ENCODE measurements around the gene STRIP1.

Gene STRIP1

DNA sequence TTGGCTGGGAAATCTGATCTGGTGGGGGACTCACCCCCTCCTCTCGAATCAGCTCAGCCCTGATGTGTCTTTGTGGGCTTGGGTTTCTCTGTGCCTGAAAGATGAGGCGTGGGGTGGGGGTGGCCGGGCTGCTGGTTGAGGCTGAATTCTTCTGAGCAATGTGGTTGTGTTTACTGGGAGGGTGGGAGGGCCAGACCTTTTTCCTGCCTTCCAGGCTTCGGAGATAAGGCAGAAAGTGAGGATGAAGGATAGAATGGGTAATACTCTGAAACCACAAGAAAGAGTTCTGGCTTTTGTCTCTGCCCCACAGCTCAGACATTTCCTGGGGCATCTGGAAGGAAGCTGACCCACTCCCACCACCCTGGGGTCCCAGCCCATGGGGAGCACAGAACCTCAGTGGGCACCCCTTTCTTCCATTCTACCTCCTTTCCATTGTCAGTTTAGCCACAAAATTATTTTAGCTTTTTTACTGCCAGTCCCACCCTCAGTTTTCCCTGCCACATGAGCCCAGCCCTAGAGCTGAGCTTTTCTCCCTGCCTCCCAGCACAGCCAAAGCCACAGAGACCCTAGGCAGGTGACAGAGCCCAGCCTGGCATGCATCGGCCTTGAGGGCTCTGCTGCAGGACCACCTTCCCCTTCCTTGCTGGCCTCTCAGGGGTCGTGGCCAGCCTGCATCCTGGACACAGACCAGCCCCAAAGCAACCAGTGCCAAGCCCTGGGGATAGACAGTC is 24.9 kb downstream of the STRIP1 start:
- Histone ChIP-seq H3K36me3 (ENCODE audit: control insufficient read depth in 1 of 2, insufficient read depth in 2 of 2, low read length in 2 of 2) (peaks cover 29 to 52% of the 10 kb centered on the region in 2 donors), H3K4me1 (ENCODE audit: control insufficient read depth in 1 of 2, insufficient read depth in 2 of 2, low read length in 2 of 2) (peaks cover 15 to 19% of the 10 kb centered on the region in 2 donors), H3K9ac (ENCODE audit: low read depth in 1 of 2, low read length in 2 of 2) (no peak overlapping the region), H3K4me3 (ENCODE audit: low read depth in 1 of 2, low read length in 2 of 2) (no peak overlapping the region), H3K27ac (ENCODE audit: low read depth, low read length) (no peak overlapping the region), H3K27me3 (ENCODE audit: control insufficient read depth in 1 of 2, insufficient read depth in 2 of 2, low read length in 2 of 2) (no peaks in the 10 kb centered on the region), H3K9me3 (ENCODE audit: control insufficient read depth in 1 of 2, low read length in 2 of 2) (no peaks in the 10 kb centered on the region)

DNA sequence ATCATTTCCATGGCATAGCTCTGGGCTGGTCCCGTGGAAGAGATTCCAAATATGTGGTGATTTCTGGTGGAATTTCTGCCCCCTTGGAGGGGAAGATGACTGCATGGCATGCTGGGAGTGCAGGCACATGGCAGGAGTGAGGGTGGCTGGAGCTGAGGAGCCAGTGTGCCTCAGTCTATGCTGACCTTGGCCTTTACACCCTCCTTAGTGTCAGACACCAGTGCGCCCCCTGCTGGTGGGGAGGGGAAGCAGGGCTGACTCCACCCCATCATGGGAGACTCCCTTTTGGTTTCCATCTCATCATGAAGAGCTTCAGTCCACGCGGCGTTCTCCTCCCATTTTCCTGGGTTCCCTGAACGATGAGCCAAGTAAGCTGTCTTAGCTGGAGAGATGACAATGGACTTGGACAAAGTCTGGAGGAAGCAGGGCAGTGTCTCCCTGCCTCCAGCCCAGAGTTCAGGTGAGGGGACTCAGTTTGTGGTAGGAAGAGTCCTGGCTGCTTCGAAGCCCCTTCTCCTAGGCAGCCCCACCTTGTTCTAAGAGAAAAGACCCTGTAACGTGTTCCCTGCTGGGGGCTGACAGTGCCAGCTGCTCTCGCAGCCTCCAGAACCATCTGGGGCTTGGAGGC is 25.7 kb downstream of the STRIP1 start:
- Histone ChIP-seq H3K36me3 (ENCODE audit: control insufficient read depth in 1 of 2, insufficient read depth in 2 of 2, low read length in 2 of 2) (peaks cover 22 to 44% of the 10 kb centered on the region in 2 donors), H3K9me3 (ENCODE audit: control insufficient read depth in 1 of 2, low read length in 2 of 2) (no peaks in the 10 kb centered on the region), H3K27ac (ENCODE audit: low read depth, low read length) (no peak overlapping the region), H3K9ac (ENCODE audit: low read depth in 1 of 2, low read length in 2 of 2) (no peak overlapping the region), H3K4me3 (ENCODE audit: low read depth in 1 of 2, low read length in 2 of 2) (no peak overlapping the region), H3K4me1 (ENCODE audit: control insufficient read depth in 1 of 2, insufficient read depth in 2 of 2, low read length in 2 of 2) (peaks cover 15 to 19% of the 10 kb centered on the region in 2 donors), H3K27me3 (ENCODE audit: control insufficient read depth in 1 of 2, insufficient read depth in 2 of 2, low read length in 2 of 2) (peaks cover 0 to under 1% of the 10 kb centered on the region in 2 donors)

DNA sequence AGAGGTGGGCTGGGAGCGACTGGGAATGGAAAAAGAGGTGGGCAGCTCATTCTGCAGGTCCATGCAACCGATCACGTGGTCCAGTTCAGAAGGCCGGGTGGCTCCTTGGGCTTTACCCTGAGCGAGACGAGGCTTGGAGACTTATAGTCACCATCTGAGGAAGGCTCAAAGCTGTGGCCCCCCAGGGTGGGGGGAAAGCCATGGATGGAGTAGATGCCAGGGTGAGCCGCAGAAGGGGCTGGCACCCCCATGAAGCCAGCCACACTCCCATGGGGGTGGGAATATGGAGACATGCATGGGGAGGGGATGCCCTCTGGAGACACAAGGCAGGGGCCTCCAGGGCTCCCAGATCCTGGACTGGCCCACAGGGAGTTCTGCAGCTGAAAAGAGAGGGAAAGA is 26.2 kb downstream of the STRIP1 start:
- Histone ChIP-seq H3K9ac (ENCODE audit: low read depth in 1 of 2, low read length in 2 of 2) (no peak overlapping the region), H3K27me3 (ENCODE audit: control insufficient read depth in 1 of 2, insufficient read depth in 2 of 2, low read length in 2 of 2) (peaks cover 0 to 6% of the 10 kb centered on the region in 2 donors), H3K4me3 (ENCODE audit: low read depth in 1 of 2, low read length in 2 of 2) (no peak overlapping the region), H3K36me3 (ENCODE audit: control insufficient read depth in 1 of 2, insufficient read depth in 2 of 2, low read length in 2 of 2) (peaks cover 22 to 39% of the 10 kb centered on the region in 2 donors), H3K9me3 (ENCODE audit: control insufficient read depth in 1 of 2, low read length in 2 of 2) (no peaks in the 10 kb centered on the region), H3K27ac (ENCODE audit: low read depth, low read length) (no peak overlapping the region), H3K4me1 (ENCODE audit: control insufficient read depth in 1 of 2, insufficient read depth in 2 of 2, low read length in 2 of 2) (peaks cover 11 to 14% of the 10 kb centered on the region in 2 donors)

DNA sequence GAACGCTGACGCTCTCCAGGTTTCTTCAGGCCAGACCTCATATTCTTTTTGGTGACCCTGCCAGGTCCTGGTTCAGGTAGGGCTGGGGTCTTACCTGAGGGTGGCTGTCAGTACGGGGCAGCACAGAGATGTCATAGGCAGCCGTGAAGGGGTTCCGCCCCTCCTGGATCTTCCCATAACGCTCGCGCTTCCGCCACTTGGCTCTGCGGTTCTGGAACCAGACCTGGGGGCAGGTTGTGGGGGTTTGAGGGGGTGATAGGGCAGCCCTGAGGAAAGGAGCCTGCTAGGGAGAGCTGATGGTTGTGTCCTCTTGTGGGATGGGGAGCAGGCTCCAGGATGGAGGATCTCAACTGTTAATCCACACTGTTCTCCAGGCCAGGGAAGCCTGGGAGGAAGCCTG is 26.9 kb downstream of the STRIP1 start:
- peaks cover 5 to 13% of the 10 kb centered on the region in 2 donors for H3K27me3 ChIP-seq (ENCODE audit: control insufficient read depth in 1 of 2, insufficient read depth in 2 of 2, low read length in 2 of 2)
- H3K4me1 ChIP-seq (ENCODE audit: control insufficient read depth in 1 of 2, insufficient read depth in 2 of 2, low read length in 2 of 2), result peaks cover 7% of the 10 kb centered on the region in 2 donors
- H3K36me3 ChIP-seq (ENCODE audit: control insufficient read depth in 1 of 2, insufficient read depth in 2 of 2, low read length in 2 of 2), result peaks cover 19 to 32% of the 10 kb centered on the region in 2 donors
- no peak overlapping the region for H3K9ac ChIP-seq (ENCODE audit: low read depth in 1 of 2, low read length in 2 of 2)
- no peak overlapping the region for H3K4me3 ChIP-seq (ENCODE audit: low read depth in 1 of 2, low read length in 2 of 2)
- no peak overlapping the region for H3K27ac ChIP-seq (ENCODE audit: low read depth, low read length)
- no peaks in the 10 kb centered on the region for H3K9me3 ChIP-seq (ENCODE audit: control insufficient read depth in 1 of 2, low read length in 2 of 2)

DNA sequence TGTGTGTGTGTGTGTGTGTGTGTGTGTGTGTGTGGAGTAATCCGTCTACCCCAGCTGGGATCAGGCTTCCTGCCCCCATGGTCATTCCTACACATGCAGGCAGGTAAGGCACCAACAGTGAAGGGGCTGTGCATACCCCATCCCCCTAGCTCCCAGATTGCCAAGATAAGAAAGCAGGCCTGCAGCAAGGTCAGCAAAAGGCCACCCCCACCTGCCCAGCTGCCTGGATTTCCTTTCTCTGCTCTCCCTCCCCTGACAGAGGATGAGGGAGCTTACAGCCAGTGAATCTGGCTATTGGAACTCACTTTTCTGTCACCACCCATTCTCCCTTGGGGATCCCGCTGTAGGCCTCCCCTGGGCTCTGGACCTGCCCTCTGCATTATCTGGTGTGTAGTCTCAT is 28.2 kb downstream of the STRIP1 start:
- H3K4me3 ChIP-seq (ENCODE audit: low read depth in 1 of 2, low read length in 2 of 2), result no peak overlapping the region
- H3K36me3 ChIP-seq (ENCODE audit: control insufficient read depth in 1 of 2, insufficient read depth in 2 of 2, low read length in 2 of 2), result peaks cover 8 to 19% of the 10 kb centered on the region in 2 donors
- peaks cover 17 to 23% of the 10 kb centered on the region in 2 donors for H3K27me3 ChIP-seq (ENCODE audit: control insufficient read depth in 1 of 2, insufficient read depth in 2 of 2, low read length in 2 of 2)
- no peak overlapping the region for H3K27ac ChIP-seq (ENCODE audit: low read depth, low read length)
- H3K9ac ChIP-seq (ENCODE audit: low read depth in 1 of 2, low read length in 2 of 2), result no peak overlapping the region
- no peaks in the 10 kb centered on the region for H3K4me1 ChIP-seq (ENCODE audit: control insufficient read depth in 1 of 2, insufficient read depth in 2 of 2, low read length in 2 of 2)
- H3K9me3 ChIP-seq (ENCODE audit: control insufficient read depth in 1 of 2, low read length in 2 of 2), result no peaks in the 10 kb centered on the region

DNA sequence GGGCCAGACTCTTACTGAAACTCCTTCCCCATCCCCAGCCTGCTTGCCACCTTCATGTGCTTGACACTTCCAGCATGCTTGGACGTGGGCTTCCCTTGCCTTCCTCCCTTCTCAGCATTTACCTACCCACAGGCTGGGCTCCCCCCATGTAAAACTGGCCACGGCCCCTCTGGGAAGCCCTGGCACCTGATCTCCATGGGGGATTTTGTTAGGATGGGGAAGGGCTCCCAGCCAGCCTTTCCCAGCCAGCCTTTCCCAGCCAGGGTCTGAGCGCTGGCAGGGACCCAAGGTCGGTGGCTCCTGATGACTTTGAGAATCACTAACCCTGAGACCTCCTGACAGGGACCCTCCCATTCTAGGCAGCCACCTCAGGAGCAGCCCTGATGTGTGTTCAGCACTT is 29.4 kb downstream of the STRIP1 start:
- Histone ChIP-seq H3K9me3 (ENCODE audit: control insufficient read depth in 1 of 2, low read length in 2 of 2) (no peaks in the 10 kb centered on the region), H3K4me3 (ENCODE audit: low read depth in 1 of 2, low read length in 2 of 2) (no peak overlapping the region), H3K36me3 (ENCODE audit: control insufficient read depth in 1 of 2, insufficient read depth in 2 of 2, low read length in 2 of 2) (peaks cover 5 to 9% of the 10 kb centered on the region in 2 donors), H3K27me3 (ENCODE audit: control insufficient read depth in 1 of 2, insufficient read depth in 2 of 2, low read length in 2 of 2) (peaks cover 29 to 35% of the 10 kb centered on the region in 2 donors), H3K27ac (ENCODE audit: low read depth, low read length) (no peak overlapping the region), H3K4me1 (ENCODE audit: control insufficient read depth in 1 of 2, insufficient read depth in 2 of 2, low read length in 2 of 2) (peaks cover 0 to 8% of the 10 kb centered on the region in 2 donors), H3K9ac (ENCODE audit: low read depth in 1 of 2, low read length in 2 of 2) (no peak overlapping the region)

DNA sequence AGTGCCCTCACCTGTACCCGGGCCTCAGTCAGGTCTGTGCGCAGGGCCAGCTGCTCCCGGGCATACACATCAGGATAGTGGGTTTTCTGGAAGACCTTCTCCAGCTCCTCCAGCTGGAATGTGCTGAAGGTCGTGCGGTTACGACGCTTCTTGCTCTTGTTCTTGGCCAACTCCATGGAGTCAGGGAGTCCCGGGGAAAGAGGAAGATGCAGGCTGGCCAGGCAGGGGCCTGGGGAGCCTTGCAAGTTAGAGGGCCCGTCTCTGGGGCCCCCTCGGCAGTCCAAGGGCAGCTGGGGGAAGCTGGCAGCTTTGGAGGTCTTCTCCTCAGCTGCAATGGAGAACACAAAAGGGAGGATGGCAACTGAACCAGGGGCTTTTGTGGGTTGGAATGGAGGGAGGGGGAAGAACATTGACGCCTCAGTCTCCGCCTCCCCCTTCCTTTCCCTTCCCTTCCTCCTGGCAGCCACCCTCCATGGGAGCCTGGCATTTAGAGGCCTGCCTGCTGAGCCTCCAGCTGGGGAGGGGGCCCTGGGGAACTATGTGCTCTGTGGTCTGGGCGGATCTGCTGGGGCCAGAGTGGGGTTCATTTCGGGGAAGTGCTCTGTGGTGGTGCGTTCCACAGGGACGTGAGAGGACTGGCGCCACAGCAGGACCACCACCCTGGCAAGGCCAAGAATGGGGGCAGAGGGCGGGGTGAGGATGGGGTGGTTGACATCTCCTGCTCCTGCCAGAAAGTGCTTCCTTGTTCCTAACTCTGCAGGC is 30.3 kb downstream of the STRIP1 start:
- Histone ChIP-seq H3K9me3 (ENCODE audit: control insufficient read depth in 1 of 2, low read length in 2 of 2) (no peaks in the 10 kb centered on the region), H3K27ac (ENCODE audit: low read depth, low read length) (no peak overlapping the region), H3K36me3 (ENCODE audit: control insufficient read depth in 1 of 2, insufficient read depth in 2 of 2, low read length in 2 of 2) (peaks cover 2 to 3% of the 10 kb centered on the region in 2 donors), H3K9ac (ENCODE audit: low read depth in 1 of 2, low read length in 2 of 2) (no peak overlapping the region), H3K27me3 (ENCODE audit: control insufficient read depth in 1 of 2, insufficient read depth in 2 of 2, low read length in 2 of 2) (peaks cover 38 to 45% of the 10 kb centered on the region in 2 donors), H3K4me1 (ENCODE audit: control insufficient read depth in 1 of 2, insufficient read depth in 2 of 2, low read length in 2 of 2) (peaks cover 5 to 8% of the 10 kb centered on the region in 2 donors), H3K4me3 (ENCODE audit: low read depth in 1 of 2, low read length in 2 of 2) (no peak overlapping the region)

DNA sequence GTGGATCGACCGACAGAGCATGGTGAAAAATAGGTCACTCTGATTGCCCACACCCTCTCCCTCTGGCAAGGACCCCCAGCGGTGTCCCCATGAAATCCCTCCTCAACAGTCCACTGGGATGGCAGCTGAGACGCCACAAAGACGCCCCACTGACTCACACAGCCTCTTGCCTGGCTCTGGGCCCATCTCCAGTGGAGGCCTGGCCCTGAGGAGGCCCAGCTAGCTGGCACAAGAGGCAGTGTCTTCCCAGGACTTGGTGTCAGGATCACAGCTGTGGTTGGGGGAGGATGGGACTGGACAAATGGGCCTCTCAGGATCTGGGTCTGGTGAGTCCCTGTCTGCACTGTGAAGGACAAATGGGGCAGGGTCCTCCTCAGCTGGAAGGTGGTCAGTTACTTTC is 31.4 kb downstream of the STRIP1 start:
- Histone ChIP-seq H3K9ac (ENCODE audit: low read depth in 1 of 2, low read length in 2 of 2) (no peak overlapping the region), H3K36me3 (ENCODE audit: control insufficient read depth in 1 of 2, insufficient read depth in 2 of 2, low read length in 2 of 2) (peaks cover 2% of the 10 kb centered on the region in 2 donors), H3K4me3 (ENCODE audit: low read depth in 1 of 2, low read length in 2 of 2) (no peak overlapping the region), H3K27ac (ENCODE audit: low read depth, low read length) (no peak overlapping the region), H3K9me3 (ENCODE audit: control insufficient read depth in 1 of 2, low read length in 2 of 2) (no peaks in the 10 kb centered on the region), H3K27me3 (ENCODE audit: control insufficient read depth in 1 of 2, insufficient read depth in 2 of 2, low read length in 2 of 2) (peaks cover 46 to 52% of the 10 kb centered on the region in 2 donors), H3K4me1 (ENCODE audit: control insufficient read depth in 1 of 2, insufficient read depth in 2 of 2, low read length in 2 of 2) (peaks cover 6 to 11% of the 10 kb centered on the region in 2 donors)

DNA sequence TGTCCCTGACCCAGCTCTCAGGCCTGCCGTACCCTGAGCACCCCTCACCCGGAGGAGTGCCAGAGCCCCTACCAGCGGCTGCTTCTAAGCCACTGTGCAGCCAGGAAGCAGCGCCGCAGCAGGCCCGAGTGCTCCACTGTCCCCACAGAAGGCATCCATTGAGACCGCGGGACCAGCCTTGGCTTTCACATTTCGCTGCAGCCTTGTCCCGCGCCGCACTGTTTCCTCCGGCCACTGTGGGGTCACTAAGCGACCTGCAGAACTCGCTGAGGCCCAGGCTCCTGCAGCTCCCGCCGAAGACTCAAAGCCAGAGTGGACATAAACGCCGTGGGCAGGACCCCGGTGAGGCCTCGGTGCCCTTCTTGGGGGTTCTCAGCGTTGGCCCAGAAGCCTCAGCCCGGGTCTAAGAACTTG is 33.1 kb downstream of the STRIP1 start:
- Histone ChIP-seq H3K27ac (ENCODE audit: low read depth, low read length) (no peak overlapping the region), H3K4me1 (ENCODE audit: control insufficient read depth in 1 of 2, insufficient read depth in 2 of 2, low read length in 2 of 2) (peaks cover 6 to 11% of the 10 kb centered on the region in 2 donors), H3K36me3 (ENCODE audit: control insufficient read depth in 1 of 2, insufficient read depth in 2 of 2, low read length in 2 of 2) (no peaks in the 10 kb centered on the region), H3K9me3 (ENCODE audit: control insufficient read depth in 1 of 2, low read length in 2 of 2) (no peaks in the 10 kb centered on the region), H3K9ac (ENCODE audit: low read depth in 1 of 2, low read length in 2 of 2) (no peak overlapping the region), H3K27me3 (ENCODE audit: control insufficient read depth in 1 of 2, insufficient read depth in 2 of 2, low read length in 2 of 2) (peaks cover 63 to 68% of the 10 kb centered on the region in 2 donors), H3K4me3 (ENCODE audit: low read depth in 1 of 2, low read length in 2 of 2) (no peak overlapping the region)

Measured in duodenal mucosa (tissue), 2 donors.